Pons (tissue), 1 donor: ENCODE measurements around the gene TRAM2.

Experiments
- DNase-seq: peaks from one replicate; pipeline ENCODE4 v3.0.0-alpha.2; 2016; ENCODE audit warnings: low spot score

Gene TRAM2, protein sequence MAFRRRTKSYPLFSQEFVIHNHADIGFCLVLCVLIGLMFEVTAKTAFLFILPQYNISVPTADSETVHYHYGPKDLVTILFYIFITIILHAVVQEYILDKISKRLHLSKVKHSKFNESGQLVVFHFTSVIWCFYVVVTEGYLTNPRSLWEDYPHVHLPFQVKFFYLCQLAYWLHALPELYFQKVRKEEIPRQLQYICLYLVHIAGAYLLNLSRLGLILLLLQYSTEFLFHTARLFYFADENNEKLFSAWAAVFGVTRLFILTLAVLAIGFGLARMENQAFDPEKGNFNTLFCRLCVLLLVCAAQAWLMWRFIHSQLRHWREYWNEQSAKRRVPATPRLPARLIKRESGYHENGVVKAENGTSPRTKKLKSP

DNA sequence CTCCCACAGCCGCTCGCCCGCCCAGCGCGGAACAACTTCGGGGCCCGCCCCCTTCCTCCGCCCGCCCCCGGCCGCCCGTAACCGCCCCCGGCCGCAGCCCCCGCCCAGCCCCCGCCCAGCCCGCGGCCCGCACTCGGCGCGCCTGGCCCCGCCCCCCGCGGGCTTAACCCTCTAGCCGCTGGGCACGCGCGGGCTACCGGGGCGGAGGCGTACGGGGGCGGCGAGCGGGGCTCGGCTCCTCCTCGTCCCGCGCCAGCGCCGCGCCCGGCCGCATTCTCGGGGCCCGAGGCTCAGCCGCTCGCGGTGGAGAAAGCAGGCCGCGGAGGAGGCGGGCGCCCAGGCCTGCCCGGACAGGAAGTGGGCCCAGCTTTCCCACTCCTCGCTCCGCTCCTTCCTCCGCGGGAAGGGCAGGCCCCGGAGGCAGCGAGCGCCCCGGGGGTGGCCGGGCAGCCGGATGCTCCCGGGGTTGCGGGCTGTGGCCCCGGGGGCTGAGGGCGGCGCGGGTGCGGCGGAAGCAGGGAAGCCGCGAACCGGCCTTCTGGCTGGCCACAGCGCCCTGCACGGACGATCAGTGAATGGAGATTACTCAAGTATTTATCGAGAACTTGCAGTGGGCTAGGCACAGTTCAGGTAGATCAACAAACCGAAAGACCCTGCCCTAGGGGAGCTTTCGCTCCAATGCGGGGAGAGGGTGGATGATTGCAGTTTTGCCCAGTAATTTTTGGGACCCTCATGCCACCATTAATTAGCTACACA is at the start of gene TRAM2:
Gene TRAM2 (minus strand): TSS at position 39 of the 756 bp plus-strand sequence. CDS start 145 bp downstream, outside the sequence.
- DNase-seq = peak; percentile 48

DNA sequence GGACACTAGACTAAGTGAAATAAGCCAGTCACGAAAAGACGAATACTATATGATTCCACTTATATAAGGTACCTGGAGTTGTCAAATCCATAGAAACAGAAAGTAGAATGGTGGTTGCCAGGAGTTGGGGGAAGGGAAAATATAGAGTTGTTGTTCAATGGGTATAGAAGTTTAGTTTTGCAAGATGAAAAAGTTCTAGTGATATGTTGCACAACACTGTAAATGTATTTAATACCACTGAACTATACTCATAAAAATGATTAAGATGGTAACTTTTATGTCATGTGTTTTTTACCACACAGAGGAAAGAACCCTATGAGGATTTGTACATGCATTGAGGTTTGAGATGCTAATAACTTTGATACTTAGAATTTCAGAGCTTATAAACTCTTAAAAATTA is 46.0 kb upstream of the TRAM2 start:
- no peak for DNase-seq

DNA sequence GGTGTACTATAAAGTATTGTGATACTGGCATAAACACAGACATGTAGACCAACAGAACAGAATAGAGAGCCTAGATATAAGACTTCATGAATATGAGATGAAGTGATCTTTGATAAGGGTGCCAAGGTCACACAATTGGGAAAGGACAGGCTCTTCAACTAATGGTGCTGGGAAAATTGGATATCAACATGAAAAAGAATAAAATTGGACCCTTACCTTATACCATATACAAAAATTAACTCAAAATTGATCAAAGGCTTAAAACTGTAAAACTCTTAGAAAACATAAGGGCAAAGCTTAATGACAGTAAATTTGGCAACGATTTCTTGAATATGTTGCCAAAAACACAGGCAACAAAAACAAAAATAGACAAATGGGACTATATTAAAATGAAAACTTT is 44.8 kb upstream of the TRAM2 start:
- DNase-seq = no peak

DNA sequence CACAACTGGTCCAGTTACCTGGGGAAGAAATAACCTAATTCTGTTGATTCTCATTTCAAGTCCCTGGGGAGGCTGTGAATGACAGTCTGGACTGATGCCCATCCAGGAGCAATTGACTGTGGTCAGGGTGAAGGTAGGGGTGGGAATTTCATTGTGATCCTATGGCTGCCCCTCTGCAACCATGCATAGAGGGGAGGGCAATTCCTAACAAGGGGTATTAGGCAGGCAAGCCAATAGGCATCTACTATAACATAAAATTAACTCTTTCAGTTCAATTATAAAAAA is 44.0 kb upstream of the TRAM2 start:
- no peak for DNase-seq

DNA sequence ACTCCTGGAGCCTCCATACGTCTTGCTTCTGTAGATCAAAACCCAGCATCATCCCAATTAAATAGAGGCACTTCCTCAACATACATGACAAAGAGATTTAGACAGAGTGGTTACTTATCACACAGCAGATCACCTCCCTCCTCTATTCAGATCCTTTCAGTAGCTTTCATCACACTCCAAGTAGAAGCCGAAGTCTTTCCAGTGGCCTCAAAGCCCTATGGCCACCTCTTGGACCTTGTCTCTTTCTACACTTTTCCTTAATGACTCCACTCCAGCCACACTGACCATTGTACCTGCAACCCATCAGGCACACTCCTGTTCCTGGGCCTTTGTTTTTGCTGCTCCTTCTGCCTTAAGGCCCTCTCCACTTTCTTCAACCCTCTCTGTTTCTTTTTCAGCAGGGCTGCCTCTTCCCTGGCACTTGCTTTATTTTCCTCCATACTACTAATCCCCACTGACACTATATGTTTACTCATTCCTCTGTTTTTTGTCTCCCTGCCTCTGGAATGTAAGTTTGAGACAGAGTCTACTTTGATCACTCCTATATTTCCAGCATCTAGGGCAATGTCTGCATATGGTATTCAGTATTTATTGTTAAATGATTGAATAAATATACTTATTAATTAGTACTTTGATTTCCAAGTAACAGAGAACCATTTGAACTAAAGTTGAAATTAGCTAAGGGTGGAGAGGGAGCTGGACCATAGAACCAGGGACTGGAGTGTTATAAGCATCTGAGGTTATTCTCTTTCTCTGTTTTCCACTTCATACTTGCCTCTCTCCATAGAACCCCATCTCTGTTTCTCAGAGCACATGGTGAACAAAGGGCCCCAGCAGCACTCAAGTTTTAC is 43.4 kb upstream of the TRAM2 start:
- no peak for DNase-seq

DNA sequence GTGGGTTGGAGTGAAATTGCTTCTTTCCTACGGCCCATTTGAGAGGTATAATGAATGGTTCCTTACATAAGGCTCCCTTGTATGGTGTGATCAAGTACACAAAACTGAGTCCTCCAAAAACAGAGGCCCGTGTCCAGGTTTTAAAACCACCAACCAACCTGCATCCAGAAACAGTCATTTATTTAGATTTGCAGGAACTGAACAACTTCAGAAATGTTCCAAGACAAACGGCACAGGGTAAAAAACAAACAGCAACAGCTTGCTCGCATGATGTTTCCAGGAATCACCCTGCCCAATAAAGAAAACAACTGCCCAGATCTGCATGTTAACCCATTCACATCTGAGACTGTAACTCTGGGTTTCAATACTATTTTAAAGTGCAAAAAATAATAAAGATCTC is 40.2 kb upstream of the TRAM2 start:
- DNase-seq = no peak

DNA sequence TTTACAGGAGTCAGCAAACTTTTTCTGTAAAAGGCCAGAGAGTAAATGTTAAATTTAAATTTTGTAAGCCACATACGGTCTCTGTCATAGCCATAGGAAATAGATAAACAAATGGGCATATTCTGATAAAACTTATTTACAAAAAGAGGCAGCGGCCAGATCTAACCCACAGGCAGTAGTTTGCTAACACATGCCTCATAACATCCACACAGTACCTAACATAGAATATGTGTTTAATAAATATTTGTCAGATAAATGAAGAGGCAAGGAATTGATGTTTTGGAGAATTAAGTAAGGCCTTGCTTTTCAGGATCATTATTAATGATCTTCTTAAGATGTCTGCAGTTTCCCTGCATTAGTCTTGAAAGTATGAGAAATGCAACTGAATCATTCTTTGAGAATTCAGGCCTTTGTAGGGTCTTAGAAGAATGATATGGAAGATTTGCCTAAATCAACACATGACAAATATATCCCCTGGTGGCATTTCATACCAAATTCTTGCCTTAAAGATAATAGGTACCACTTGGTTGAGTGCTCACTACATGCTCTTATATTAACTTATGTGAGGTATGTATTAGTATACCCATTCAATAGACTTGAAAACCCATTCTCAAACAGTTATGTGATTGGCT is 39.3 kb upstream of the TRAM2 start:
- no peak for DNase-seq

DNA sequence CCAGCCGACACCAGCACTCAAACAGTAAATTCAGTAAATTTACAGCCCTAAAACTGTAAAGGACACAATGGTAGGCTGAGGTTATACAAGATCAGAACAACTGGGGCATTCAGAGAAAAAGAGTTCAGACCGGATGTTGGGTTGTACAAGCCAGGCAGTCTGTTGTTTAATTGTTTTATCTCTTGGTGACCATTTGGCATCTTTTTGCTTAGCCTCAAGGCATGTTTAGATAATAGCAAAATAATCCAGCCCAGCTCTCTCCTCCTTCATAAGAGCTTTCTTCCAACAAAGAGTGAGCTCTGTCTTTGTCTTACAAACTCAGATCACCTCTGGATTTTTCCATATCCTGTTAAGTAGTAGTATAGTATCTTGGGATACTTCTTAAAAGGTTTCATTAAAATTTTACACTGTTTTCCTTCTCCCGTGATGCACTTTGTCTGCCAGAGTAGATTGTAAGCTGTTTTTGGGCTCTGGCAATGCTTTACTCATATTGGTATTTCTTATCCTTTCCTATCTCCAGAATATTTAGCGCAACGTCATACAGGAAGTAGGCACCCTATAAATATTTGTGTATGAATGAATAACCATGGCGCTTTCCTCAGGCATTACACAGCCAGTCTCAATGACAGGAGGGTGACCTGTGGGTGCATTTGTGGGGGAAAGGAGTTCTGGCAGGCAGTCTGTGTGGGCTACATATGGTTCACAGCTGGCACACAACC is 35.6 kb upstream of the TRAM2 start:
- DNase-seq = no peak

DNA sequence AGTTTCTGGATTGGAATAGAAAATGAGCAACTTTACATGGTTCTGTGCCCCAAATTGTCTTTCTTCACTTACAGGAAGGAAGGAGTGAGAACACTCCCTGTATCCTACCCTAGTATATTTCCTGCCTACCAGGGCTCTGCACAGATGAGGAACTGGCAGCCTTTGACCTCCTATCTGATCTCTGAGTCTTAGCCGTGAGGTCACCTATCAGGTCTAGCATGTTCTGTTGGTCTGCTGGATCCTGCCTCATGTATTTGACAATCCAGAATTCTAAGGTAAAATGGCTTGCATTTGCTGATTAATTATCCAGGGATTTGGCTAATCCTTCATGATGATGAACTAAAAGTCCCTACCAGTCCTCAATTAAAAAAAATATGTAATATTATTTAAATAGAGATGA is 35.0 kb upstream of the TRAM2 start:
- DNase-seq = no peak

DNA sequence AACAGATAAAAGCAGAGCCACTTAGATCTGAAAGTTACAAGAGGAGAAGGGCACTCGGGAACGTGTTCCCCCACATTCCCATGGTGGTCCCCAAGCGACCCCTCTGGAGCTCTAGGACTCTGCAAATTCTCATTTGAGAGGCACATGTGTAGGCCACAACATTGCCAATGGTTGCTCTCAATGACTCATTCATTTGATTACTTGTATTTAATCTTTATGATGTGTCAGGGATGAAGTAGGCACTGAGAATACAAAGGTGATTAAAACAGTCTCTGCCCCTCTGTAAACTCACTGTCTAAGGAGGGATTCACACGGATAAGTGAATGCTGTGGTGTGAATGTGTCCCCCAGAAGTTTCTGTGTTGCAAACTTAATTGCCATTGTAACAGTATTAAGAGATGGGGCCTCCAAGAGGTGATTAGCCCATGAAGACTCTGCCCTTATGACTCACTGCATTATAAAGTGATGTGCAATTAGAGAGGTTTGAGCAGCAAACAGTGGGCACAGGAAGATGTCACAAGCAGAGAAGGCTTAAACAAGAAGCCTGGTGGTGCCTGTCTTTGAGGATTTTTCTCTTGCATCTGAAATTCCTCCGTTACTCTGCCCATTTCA is 34.0 kb upstream of the TRAM2 start:
- DNase-seq = no peak

DNA sequence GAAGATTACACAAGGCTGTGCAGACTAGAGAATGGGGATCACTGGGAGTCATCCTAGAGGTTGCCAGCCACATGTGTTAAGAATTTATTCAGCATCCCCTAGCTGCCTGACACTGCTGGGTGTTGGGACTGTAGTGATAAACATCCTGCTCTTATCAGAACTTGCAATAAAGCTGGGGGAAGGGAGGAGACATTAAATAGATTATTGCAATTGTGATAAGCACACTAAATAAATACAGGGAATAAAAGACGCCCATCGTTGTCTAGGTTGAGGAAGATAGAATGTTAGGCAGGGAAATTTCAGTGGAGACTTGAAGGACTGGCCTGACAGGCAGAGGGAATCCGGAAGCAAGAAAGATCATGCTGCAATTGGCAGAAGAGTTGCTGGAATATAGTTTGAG is 33.2 kb upstream of the TRAM2 start:
- DNase-seq = no peak

DNA sequence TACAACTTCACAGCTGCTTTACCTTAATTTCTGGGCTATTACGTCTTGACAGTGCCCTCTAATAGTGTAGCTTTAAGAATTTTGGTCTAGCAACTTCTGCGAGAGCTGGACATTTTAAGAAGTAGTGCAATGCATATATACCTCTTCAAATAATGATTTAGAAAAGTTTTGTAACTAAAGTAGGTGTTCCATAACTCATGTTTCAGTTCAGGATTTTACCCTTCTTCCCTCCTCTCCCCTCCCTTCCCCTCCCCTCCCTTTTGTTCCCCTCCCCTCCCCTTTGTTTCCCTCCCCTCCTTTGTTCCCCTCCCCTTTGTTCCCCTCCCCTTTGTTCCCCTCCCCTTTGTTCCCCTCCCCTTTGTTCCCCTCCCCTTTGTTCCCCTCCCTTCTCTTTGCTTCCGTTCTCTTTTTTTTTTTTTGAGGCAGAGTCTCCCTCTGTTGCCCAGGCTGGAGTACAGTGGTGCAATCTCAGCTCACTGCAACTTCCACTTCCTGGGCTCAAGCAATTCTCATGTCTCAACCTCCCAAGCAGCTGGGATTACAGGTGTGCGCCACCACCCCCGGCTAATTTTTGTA is 28.8 kb upstream of the TRAM2 start:
- no peak for DNase-seq

DNA sequence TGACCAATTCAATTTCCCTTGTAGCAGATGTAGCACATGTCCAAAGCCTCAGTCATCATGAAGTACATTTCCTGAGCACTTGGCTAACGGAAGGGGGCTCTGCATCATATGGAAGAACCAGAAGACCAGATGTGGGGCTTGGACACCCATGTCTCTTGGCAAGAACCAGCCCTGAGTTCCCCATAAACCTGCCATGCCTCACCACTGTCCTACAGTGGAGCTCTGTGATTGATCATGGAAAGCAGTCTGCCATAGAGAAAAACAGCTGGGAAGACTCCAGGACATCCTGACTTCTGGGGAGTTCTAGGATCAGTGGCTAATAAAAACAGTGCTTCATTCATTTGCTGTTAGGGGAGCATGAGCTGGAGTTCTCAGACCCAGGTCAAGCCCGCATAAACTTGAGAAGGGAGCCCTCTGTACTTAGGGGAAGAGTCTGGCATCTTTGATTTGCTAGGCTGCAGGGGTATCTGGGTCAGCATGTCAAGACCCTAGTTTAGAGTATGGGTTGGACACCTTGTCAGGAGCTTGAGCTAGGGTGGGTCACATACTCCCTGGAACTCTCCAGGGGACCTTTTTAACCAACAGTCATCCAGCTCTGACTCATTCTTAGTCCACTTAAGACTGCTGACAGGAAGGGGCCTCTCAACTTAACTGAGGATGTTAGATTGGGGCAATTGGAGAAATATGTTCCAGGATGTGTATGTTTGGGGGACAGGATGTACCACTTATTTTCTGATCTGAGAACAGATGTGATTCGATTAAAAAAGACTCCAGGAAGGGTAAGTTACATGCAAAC is 26.3 kb upstream of the TRAM2 start:
- no peak for DNase-seq

DNA sequence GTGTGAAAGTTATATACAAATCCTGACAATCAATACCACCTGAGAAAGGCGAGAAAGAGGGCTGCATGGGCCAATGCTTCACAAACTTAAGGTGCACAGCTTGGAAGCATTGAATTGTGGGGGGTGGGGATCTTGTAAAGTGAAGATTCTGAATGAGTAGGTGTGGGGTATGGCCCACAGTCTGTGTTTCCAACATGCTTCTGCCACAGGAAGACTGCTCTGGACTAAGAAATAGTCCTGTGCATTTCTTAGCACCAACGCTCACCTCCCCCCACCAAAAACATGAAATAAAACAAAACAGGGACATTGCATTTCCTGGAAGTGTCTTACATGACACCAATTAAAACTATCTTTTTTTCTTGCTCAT is 21.9 kb upstream of the TRAM2 start:
- DNase-seq = no peak

DNA sequence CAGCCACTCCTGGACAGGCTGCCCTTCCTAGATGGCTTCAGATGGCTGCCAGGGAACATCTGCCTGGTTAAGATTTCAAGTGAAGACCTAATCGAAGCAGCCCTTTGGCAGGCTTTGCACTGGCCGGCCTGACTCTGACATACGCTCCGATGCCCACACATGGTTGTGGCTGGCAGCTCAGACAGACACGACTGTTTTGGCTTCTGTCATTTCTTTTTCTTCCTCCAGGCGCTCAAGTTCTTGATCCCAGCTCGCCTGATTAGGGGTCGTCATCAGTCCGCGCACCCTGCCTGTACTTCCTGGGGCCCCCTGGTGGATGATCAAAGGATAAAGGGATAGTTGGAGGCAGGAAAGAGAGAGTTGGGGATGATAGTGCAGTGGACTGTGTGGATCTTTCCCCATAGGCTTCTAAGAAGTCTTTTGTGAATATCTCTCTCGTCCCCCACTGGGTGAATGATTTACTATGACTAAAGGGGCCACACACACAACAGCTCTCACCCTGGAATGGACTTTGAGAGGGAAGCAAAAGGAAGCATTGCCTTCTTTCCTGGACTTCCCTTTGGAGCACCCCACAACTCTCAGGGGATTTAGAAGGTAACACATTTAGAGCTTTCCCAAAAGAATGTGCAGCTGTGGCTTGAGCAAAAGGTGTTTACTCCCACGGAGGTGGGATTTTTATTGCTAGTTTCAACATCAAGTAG is 21.4 kb upstream of the TRAM2 start:
- peak; percentile 51 for DNase-seq

DNA sequence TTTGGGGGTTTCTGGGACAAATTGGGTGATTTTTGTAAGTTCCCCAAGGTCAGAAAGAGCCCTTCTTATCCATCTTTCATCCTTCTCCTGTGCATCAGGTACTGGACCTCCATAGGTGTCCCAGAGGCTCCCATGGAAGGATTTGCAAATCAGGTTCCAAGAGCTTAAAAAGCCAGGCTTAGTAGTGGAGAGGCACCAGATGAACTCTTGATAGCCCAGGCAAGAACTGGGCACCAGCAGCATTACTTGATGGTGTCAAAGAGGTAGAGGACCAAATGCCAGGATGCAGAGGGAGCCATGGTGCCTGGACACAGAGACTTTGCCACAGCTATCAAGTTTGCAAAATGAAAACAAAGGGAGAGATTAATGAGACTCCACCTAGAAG is 20.9 kb upstream of the TRAM2 start:
- no peak for DNase-seq

DNA sequence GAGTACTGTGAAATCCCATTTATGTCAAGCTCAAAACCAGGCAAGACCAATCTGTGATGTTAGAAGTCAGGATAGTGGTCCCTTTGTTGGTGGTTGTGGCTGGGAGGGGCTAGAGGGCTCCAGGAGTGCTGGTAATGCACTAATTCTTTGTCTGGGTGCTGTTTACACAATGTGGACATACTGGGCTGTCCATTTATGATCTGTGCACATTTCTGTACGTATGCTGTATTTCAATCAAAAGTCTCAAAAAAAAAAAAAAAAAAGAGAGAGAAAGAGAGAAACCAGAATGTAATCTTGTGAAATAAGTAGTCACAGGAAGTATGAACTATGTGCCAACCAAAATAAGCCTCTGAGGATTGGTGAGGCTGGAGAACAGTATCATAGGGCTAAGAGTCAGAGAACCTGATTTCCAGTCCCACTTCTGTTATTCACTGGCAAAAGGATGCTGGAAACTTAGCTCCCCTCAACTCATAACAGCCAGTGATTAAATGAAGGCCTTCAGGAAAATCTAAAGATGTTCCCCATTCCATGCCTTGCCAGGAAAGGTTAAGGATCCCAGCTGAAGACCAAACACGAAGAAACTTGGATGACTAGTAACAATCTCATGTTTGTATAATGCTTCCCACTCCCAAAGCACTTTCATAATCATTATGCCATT is 19.6 kb upstream of the TRAM2 start:
- DNase-seq = peak; percentile 80

DNA sequence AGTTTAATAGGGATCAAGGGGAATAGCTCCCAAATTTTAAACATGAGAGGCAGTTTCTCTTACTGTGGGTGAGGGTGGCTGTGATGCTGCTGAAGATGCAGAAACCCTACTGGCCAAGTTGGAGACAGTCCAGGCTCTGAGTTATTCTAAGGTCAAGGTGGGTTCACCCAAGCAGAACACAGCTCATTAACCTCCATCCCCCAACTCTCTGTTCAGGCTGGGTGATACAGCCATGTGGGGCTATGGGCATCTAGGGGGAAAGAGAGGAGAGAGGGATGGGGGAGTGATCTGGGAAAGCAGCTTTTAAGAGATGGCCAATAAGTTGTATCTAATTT is 18.9 kb upstream of the TRAM2 start:
- DNase-seq = no peak
